HG02973 (cell line): ENCODE measurements around the gene LPO.

ENCODE experiments used
- ATAC-seq: cut with Tn5 transposase; IDR thresholded peaks from one replicate; pipeline ENCODE4 v1.9.1; 2021; ENCODE audit warnings: moderate library complexity; ENCODE audit not compliant: unreplicated experiment

LPO gene

DNA sequence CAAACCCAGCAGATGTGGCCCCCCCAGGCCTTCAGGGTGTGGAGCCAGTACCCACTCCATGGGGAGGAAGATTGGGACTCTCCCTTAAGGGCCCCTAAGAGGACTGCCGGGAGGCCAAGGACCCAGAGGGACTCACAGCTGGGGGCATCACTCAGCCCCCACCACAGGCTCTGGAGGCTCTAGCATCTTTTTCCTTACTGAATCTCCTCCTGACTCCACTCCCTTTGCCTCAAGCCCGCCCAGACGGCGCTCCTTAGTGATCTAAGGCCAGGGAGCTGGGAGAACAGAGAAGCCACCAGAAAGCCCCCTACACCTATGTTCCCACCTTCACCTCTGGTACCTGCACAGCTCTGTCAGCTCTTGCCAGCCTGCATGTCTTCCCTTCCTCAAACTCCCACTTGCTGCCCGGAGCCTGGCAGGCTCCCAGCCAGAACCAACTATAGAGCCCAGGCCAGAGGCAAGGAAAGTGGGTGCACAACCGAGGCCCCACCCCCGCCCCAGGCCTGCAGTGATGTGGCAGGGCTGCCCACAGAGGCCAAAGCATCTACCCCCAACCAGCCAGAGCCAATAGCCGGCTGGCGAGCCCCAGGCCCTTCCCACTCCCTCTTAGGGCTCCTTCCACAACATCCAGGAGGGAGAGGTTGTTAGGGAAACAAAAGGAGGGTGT is 64.7 kb downstream of the LPO start:
- ATAC-seq: no peak

DNA sequence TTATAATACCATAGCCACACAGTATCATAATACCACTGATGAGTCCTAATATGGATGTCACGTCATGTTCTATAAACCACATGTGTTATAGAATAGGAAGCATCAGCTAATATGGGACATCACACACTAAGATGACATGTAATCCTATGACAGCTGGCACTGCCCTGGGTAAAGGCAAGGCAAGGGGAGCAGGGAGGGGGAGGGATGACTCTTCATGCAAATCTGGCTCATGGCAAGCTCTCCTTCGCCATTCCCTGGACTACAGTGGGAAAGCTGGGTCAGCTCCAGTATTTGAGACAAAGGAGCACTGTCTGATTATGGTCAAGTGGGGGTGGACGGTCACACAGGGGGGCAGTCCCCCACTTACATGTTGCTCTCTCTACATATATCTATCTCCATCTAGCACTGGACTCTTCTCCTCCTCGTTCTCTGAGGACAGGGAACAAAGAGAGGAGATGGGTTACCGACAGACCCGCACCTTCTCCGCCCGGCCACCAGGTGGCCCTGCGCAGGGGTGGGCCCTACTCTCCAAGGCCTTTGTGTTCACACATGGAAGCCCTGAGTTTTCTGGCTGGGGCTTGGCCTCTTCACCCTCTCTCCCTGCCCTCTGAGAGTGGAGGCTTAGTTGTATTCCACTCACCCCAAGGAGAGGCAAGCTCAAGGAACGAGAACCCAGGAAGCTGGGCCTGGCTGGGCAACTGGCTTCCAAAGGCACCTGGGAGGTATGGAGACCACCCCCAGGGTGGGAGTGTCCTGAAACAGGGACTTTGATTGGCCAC is 65.8 kb downstream of the LPO start:
- no peak for ATAC-seq

DNA sequence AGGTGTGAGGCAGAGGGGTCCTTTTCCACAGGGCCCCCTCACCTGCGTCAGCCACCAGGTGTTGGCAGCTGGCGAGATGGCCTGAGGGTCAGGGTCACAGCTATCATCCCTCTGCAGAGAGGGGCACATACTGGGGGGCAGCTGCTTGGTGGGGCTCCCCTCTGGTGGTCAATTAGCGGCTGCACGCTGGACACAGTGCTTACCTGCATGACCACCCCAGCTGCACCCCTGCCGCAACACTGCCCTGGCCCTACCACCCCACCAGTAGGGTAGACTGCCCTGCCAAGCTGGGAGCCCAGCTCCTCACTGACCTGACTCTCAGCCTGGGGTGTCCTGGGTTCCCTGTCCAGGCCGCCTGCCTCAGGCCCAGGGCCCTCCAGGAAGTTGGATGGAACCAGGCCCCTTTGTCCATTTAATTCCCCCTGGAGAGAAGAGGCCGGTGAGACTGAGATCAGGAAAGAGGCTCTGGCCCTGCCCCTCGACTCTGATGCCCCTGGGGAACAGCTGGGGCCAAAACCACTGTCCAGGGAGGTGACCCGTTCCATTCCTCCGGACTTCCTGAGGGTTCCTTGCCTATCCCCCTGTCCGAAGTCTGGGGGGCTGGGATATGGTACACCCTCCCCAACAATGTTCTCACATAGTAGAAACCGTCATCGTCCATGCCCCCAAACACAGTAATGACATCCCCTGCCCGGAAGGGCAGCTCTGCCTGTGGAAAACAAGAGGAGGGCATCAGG is 66.5 kb downstream of the LPO start:
- no peak for ATAC-seq

DNA sequence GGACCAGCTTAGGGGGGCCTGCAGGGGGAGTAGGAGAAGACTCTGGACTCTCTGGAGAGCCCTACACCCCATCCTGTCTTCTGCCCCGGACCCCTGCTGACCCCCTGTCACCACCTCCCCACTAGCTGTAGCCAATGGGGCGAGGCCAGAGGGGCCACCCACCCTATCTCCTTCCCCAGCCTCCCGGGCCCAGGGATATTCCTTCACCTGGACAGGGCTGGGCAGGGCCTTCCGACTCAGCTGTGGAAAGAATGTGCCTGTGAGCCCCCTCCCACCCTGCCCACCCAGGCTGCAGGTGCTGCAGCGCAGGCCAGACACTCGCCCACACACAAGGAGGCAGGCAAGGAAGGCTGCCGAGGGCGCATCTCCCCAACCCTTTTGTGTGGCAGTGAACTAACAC is 67.2 kb downstream of the LPO start:
- no peak for ATAC-seq

DNA sequence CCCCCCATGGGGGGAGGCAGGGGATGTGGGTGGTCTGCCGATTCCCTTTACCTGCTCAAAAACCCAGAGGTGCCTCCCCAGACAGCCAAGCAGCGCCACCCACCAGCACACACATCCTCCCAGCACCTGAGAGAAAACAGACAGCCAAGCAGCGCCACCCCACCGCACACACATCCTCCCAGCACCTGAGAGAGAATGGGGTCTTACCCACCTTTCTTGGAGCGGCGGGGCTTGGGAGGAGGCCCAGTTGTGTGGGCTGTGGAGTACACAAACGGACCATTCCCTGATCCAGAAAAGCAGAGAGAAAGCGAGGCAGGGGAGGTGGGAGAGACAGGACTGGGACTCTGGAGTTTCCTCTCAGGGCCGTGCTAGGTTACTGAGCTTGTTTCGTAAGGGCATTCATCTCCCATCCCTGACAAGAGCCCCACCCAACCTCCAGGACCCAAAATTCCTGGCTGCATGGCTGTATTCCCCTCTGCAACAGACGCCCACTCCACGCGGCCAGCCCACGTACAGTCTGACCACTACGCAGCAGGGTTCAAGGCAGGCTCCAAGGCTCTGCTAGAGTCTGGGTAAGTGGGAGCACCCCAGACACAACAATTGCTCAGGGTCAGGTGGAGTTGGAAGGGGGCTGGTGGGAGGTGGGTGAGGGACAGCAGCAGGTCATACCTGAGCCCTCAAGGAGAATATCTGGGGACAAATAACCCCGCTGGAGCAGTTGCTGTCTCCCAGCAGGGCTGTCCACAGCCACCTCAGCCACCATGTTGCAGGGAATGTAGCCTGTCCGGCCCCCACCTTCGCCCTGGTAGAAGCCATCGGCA is 68.0 kb downstream of the LPO start:
- ATAC-seq: no peak

DNA sequence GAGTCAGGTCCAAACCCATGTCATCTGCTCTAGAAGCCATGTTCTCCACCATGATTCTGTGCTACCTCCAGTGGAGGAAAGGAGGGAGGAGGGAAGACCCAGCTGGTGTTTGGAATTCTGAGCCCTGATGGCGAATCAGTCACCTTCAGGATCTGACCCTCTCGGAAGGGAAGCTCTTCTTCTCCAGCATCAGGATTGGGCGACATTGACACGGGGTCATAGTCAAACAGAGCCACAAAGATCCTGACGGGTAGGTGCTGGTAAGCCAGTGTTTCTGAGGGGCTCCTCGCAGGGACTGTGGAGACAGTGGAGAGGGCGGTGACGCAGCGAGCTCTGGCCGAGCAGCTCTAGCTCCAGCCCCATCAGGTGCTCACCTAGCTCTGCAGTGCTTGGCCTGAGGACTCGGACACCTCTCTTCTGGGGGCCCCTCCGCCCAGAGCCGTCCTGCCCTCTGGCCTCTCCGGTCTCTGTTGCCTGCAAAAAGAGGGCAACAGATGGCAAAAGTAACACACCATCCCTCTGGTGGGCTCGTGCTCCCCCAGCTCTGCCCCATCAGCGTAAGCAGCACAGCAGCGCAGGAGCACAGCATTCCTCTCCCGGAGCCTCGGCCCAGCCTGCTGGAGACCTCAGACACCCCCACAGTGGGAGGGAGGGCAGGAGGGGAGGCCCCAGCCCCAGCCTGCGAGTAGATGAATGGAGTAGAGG is 69.2 kb downstream of the LPO start:
- ATAC-seq: no peak

DNA sequence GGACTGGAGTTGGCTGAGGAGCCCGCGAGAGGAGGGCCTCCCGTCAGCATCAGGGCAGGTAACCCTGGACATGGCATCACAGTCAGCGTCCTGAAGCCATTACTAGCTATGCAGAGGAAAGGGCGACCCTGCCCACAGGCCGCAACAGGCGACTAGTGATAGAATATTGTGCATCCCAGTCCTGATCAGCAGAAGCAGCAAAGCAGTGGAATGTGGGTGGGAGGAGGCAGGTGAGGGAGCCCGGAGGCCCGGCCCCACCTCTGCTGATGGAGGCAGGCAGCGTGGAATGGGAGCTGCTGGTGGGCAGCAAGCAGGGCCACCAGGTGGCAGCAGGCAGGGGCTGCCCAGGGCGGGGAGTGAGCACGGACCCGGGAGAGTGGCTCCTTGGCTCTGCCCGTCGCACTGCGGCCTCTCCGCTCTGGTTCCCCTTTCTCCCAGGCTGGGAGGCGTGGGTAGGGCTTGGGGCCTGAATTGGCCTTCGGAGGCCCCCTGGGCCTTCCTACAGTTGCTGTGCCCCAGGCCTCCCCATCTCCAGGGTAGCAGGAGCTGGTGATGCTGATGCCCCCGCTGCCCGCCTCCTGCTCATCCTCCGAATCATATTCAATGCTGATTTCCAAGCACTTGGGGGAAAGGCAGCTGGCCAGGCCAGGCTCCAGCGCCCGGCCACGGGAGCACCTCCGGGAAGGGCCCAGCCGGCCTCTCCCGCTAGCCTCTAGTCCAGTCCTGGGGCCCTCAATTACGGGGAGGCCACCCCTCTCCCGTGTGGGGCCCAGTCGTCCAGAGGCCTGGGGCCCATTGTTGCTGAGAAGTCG is 70.0 kb downstream of the LPO start:
- ATAC-seq: no peak

DNA sequence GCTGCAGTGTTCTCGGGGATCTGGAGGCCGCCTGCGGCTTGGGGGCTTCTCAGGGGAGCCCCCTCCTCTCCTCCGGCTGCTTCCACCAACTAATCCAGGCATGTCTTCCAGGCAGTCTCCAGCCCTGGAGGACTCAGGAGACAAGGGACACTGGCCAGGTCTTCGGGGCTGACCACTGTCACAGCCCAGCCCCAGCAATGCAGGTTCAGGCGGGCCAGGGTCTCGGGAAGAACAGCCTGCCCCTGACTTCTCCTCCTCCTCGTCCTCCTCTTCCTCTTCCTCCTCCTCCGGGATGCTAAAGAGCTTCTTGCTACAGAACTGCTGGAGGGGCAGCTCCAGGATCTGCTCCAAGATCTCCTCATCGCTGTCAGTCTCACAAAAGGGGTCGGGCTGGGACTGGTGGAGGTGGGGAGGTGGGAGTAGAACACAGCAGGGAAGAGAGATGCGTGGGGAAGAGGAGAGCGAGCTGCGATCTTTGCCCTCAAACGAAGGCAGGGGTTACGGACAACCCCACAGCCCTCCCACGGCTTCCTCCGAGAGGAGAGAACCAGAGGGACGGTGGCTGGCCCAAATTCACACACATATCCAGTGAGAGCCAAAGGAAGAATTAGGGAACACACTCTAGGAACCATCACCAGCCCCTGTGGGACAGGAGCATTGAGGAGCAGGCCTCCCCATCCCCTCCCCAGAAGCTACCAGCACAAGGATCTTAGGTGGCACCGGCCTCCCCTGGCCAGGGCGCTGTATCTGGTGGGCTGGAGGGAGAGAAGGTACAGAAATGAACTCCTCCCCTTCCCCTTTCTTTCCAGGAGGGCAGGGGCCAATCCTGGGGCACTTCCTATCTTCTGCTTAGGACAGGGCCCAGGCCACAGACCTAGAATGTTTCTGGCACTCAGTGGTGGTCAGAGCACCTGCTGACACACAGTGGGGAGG is 70.9 kb downstream of the LPO start:
- ATAC-seq: no peak

DNA sequence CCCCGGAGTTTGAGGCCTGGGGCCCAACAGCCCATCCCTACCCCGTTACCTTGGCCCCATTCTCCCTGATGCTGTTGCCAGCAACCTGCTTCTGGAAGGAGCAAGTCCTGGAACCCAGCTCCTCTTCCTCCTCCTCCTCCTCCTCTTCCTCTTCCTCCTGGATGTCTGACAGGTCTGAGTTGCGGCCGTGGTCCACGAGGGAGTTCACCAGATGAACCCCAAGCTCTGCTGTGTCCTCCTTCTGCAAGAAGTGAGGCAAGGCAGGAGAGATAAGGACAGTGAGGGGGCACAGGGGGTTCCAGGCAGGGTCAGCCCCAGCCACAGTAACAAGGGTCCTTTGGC is 71.5 kb downstream of the LPO start:
- ATAC-seq: no peak

DNA sequence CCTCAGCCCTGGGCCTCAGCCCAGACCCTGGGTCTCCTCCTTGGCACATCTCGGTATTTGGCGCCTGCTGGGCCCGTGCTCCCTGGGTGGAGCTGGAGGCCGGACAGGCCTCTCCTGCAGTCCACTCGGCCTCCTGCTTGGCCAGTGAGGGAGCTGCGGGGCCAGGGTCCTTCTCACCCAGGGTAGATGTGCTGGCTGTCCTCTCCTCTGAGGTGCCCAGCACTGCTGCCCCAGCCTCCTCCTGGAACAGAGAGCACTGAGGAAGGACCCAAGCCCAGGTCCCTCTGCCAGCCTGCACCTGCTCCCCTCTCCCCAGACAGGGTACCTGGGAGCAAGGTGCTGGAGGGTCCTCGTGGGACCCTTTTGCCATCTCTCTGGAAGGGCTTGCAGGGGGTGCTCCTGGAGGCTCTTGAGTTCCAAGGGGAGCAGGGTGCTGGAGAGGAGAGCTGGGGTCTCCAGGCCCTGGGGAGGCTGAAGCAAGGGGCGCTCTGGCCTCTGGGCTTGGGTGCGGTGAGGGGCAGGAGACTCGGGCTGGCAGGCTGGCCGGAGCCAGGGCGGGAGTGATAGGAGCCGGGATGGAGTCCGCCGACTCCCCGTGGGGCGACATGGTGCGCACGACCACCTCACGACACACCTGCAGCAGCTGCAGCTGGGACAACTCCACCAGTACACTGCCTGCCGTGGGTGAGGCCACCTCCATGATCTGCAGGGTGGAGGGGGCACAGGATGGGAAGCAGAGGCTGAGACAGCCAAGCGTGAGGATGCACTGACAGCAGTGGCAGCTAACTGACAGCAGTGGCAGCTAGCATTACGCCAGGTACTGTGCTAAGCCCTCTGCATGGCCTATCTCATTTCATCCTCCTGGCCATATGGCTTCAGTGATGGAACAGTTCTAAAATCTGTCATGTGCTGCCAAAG is 72.4 kb downstream of the LPO start:
- no peak for ATAC-seq

DNA sequence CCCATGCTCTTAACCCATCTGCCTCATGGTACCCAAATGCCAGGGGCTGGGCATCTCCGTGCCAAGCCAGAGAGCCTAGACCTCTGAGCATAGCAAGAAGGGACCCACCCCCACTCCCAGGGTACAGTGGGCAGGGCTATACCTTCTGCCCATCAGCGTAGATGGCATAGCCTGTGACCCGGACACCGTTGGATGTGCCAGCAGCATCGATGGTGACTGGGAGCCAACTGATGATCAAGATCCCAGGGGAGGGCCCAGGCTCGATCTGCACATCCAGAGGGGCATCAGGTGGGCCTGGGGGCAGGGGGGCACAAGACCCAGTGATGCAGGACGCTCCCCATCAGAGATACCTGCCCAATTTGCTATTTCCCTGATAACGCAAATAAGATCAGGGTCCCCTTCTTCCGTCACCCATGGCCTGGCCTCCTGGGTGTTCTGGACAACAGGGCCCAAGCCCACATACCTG is 73.1 kb downstream of the LPO start:
- ATAC-seq: no peak

DNA sequence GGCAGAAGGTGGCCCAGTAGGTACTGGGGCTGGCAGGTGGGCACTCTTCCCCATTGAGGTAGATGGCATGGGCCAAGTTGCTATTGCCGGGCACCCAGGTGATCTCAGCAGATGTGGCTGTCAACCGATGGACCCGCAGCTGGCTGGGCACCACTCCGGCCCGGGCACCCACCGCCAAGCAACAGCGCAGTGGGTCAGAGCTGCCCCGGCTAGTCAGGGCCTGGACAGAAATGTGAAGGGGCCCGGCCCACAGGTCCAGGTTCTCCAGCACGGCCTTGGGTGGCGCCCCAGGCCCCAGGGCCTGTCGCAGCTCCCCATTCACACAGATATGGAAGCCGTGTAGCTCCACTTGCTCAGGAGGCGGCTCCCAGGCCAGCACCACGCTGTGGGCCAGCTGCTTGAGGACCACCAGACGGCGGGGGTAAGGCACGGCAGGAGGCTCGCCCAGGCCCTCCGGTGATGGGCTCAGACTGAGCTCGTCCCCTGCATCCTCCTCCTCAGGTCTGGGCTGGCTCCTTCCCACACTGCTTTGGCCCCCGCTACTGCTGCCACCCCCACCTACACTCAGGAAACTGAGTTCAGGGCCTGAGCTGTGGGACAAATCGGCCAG is 73.7 kb downstream of the LPO start:
- no peak for ATAC-seq

DNA sequence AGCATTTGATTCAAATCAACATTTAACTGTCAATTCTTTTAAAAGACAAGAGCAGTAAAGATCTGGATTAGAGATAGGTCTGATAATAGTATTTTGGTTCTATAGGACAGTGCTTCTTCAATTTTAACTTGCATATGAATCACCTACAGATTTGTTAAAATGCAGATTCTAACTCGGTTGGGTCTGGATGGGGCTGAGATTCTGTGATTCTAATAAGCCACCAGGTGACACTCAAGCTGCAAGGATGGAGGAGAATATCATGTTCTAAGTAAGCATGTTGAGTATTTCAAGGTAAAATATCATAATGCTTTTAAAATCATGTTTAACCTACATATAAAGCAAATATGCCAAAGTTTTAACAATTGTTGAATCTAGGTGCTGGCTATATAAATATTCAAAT is 74.4 kb downstream of the LPO start:
- ATAC-seq: no peak

DNA sequence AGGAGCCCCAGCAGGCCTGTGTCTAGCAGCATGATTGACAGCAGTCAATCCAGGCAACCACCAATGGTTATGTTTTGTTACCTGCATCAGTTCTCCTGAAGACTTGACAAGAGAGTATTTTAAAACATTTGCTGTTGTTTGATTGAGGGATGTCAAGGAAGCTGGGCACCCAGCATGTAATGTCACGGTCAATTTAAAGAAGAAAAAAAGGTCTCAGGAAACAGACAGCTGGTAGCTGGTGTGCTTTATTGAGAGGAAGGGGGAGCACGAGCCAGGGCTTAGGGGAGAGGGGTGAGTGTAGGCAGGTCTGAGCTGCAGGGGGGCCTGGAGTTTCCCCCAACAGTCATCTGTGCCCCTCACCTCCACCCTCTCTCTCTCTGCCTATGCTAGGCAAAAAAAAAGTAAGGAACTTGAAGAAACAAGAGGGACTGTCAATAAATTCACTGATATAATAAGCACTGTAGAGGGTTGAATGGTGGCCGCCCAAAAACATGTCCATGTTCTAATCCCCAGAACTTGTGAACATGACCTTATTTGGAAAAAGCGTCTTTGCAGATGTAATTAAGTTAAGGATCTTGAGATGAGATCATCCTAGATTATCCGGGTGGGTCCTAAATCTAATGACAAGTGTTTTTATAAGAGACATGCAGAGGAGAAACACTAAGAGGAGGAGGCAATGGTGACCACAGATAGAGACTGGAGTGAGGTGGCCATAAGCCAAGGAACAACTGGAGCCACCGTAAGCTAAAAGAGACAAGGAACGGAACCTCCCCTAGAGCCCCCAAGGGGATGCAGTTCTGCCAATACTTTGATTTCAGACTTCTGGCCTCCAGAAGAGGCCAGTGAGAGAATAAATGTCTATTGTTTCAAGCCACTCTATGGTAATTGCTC is 75.7 kb downstream of the LPO start:
- ATAC-seq: no peak

DNA sequence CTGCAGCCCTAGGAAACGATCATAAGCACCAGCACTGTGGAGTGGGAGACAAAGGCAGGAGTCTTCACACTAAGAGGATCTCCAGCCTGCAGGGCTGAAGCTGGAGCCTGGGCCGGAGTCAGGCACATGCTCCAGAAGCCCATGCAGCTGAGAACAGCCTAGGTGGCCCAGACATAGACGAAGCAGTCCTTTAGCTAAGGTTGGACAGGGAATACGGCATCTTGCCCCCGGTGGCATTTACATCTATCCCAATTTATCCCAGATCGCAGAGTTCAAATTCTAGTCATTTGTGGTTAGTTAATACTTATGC is 76.3 kb downstream of the LPO start:
- no peak for ATAC-seq

DNA sequence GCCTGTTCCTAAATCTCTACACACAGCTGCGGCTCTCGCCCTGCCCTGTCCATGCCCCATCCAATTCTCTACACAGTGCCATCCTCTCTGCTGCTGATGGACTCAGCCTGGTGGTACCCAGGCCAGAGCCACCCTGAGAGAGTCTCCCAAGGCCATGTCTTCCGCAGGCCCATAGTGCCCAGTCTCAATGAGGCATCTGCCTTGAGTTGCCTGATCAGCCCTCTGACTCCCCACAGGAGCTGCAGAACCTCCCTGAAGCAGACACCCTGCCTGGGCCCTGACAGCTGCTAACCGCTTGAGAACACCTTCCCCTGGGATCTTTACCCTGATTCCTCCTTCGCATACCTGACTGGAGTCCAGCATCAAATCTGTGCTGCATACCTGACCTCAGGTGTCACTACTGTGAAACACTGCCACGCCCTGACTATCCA is 76.9 kb downstream of the LPO start:
- ATAC-seq: no peak
